Stimulated activated CD8-positive, alpha-beta memory T cell treated with anti-CD3 and anti-CD28 coated beads, Interleukin-15, amount 100 ng/mL, for 24 hours (primary cell): ENCODE data around the gene KRT9.

Experiments
- DNase-seq: peaks from one replicate; pipeline ENCODE4 v3.0.0-alpha.2; 2020; ENCODE audit warnings: low read depth

KRT9 gene

DNA sequence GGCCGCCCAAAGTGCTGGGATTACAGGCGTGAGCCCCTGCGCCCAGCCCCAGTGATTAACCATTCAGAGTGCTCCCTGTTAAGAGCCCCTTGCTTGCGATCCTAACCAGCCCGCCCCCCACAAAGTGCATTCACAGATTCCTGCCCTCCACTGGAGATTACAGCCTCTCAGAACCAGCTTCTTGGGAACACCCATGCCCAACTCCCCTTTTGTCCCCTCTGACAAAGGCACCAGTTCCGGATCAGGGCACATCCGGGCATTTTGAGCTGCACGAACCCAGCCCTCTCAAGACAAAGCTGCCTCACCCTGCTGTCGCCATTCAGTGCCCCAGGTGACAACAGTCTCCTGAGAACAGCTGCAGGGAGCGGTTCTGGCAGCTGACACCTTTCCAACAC is 42.9 kb downstream of the KRT9 start:
- no peak for DNase-seq

DNA sequence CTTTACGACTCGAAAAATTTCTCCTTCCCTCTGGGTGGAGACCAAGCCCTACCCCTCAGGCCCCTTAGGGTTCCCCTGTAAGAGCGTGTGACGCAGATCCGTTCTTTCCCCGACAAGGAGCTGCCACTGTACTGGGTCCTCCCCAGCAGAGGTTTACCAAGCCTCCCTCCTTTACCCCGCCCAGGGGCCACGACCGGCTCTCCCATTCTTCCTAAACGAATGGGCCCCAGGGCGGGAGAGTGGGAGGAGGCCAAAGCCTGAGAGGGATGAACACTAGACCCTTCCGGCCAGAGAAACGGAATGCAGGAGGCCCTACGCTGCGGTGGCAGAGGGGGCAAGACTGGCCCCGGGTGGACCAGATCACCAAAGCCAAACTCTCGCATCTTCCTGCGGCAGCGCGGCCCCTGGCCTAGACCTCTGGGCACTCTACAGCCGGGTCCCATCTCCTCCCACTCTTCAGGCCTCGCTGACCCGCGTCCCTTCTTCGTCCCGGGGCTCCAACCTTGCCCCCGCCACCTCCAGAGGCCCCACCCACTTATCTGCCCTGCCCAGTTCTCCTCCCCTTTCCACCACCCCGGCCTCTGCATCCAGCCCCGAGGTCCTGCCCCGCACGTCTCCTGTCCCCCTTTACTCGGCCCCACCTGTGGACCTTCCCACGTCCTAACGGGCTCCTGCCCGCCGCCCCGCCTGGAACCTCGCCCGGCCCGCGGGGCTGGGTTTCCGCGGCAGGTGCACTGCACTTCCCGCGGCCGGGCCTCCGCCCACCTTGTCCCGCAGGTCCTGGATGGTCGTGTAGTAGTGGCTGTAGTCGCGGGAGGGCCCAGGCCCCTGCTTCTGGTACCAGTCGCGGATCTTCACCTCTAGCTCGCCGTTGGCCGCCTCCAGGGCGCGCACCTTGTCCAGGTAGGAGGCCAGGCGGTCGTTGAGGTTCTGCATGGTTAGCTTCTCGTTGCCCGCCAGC is 44.5 kb downstream of the KRT9 start:
- DNase-seq = no peak

DNA sequence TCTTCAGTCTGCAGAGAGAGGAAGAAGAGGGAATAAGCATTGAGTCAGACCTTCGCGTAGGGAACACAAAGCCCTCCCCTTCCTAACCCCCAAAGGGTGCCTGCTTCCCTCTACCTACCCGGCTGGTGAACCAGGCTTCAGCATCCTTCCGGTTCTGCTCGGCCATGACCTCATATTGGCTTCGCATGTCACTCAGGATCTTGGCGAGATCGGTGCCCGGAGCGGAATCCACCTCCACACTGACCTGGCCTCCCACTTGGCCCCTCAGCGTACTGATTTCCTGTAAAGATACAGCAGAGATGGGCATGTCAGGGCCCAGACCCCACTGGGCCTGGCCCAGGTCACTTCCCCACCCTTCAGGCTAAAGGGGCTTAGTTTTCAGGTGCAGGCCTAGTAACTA is 47.6 kb downstream of the KRT9 start:
- no peak for DNase-seq

DNA sequence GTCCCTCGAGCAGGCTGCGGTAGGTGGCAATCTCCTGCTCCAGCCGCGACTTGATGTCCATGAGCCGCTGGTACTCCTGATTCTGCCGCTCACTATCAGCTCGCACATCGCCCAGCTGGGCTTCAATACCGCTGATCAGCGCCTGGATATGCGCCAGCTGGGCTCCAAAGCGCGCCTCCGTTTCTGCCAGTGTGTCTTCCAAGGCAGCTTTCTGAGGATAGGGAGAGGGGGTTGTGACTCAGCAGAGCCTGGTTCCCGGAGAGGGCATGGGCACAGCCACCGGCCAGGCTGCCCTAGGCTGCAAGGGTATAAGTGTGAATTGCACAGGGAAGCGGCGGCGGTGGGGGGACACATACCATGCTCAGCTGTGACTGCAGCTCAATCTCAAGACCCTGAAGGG is 48.1 kb downstream of the KRT9 start:
- no peak for DNase-seq

DNA sequence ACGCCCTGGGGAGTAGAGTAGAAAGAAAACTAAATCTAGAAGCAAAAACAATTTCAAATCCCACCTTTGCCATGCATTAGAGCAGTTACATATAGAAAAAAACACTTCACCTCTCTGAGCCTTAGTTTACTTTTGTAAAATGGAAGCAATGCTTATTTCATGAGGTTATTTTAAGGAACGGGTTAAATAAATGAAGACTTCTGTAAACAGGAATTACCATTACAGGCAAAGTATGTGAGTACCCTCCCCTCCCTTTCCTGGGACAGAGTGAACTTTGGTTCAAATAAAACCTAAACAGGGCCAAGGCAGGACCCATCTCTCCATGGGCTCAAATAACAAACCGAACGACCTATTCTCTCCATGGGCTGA is 48.6 kb downstream of the KRT9 start:
- no peak for DNase-seq

DNA sequence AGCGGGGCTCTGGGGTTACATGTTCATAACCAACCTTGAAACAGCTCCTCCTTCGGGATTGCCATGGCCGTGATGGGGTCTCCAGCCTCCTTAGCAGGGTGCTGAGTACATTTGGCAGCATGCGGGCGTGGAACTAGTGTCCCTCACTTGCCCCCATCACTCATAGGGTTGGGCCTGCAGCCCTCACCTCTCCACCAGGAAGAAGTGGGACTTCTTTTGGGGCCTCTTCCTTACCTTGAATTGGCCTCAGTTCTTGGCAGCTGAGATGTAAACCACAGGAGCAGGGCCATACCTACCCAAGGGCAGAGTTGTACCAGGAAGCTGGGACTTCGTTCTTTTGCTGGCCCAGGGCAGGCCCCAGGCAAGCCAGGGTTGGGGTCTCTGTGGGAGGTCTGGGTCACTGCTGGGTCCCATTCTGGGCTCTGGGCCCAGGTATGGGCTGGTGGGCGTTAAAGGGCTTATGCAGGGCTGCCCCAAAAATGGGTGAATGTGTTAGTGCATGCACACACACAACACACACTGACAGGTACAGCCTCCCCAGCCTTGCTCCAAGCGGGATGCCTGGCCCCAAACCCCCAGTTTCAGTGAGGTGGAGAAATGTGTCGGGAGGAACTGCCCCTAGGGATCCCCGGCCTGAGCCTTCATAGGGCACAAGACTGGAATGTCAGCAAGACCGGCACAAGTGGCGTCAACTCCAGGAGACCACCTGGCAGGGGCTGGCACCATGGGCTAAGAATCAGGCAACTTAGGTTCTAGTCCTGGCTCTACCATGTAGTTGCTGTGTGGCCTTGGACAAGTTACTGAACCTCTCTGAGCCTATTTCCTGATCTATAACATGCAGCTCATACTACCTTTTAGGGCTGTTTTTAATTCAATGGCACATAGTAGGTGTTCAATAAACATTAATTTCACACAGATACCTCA is 49.3 kb downstream of the KRT9 start:
- no peak for DNase-seq

DNA sequence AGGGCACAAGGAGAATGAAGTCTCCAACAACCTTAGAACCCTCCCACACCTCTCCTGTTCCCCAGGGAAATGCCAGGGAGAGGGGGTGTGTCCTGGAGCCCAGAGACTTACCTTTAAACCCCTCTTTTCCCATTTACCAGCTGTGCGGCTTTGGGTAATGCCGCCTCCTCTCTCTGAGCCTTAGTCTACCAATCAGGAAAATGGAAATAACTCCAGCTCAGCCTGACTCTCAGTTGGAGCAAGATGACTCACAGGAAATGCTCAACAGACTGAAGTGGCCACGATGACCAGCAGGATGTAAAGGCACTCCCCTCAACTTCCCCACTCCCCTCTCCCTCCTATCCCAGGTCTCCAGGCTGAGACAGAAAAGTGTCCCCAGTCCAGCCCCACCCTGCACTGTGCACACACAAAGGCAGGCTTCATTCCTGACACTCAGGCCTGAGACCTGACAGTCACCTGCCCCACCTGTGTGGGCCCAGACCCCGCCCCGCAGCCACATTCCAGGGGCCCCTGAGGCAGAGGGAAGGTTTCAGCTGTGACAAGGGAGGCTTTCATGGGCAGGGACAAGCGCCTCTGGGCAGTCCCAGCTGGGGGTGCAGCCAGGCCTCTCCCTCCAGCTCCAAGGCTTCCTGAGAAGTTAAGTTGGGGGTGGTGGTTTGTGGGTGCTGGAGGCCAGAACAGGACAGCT is 50.1 kb downstream of the KRT9 start:
- DNase-seq = no peak

DNA sequence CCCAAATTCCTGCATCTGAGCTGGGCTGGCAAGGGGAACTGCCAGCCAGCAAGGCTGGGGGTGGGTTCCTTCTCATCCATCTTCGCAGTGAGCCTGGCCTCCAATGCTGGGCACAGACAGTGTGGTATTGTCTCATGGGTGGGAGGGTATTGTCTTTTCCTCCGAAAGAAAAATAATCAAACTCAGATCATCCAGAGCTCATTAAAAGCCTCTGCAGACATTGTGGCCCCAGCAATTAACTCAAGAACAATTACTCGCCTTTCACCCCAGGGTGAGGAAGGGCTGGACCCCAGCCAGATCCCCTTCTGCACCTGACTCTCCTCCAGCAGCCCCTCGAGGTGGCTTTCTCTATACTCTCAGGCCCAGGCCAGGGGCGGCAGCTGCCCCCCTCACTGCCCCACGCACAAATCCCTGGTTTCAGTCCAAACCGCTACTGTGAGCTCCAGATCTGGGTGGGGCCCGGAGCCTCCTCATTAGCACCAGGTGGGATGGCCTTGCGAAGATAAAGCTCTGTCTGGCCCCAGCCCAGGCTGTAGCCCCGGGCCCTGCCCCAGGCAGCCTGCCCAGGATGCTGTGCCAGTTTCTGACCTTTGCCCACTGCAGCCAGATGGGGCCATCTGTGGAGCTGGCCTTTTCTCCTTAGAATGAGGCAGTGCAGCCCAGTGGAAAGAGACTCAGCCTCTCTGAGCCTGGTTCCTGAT is 50.9 kb downstream of the KRT9 start:
- DNase-seq = no peak

DNA sequence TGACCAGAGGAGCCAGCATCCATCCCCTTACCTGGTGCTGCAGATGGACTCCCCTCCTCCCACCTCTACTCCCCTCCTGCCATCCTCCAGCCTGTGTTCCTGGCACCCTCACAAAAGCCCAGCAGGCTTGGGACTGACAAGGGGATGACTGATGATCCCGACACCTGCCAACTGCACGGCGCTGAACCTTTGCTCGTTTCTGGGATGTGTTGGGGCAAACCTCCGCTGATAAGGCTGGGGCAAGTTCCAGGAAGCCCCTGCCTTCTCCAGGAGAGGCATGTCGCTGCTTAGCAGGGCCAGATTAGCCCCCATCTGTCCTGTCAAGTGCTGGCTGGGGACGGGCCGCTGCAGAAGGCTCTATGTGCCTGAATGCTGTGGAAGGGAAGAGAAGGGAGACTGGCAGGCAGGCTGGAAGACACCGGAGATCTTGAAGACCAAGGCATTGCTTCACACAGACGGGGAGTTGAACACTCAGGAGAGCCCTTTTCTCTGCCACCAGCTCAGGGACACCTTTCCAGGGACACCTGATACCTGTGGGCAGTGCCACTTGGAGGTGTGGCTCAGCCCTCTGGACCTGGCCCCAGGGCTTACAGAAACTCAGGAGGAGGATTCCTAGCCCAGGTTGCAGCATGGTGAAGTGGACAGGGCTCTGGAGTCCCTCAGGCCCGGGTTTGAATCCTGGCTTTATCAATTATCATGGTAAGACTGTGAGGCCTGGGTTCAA is 52.2 kb downstream of the KRT9 start:
- DNase-seq = no peak

DNA sequence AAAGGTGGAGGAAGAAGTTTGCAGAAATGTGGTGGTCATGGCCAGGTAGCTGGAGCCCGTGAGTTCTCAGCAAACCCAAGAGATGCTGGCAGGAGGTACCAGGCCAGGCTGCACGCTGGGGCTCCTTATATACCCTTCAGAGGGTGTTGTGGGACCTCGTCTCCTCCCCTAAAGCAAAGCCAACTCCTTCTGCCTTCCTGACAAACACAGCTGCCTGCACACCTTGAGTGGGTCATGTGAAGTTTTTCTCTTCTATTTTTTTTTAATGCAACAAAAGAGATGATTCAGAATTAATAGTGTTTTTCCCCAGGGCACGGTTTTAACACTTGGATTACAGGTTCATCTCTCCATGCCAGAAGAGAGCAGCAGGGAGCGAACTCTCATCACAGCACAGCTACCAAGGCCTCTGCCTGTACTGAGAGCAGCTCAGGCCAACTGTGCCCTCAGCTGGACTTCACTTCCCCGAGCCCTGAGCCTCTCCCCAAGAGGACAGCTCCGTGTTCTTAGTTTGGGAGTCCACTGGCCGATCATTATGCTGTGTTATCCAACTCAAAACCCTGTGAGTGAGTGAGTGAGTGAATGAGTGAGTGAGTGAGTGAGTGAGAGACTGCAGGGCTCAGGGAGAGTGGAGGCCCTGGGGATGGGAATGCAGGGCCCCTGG is 52.9 kb downstream of the KRT9 start, which contains the start of gene KRT15:
KRT15 (minus strand) TSS at position 102 of the 661 bp plus-strand sequence; CDS start at position 39, 63 bp downstream.
- DNase-seq = no peak

DNA sequence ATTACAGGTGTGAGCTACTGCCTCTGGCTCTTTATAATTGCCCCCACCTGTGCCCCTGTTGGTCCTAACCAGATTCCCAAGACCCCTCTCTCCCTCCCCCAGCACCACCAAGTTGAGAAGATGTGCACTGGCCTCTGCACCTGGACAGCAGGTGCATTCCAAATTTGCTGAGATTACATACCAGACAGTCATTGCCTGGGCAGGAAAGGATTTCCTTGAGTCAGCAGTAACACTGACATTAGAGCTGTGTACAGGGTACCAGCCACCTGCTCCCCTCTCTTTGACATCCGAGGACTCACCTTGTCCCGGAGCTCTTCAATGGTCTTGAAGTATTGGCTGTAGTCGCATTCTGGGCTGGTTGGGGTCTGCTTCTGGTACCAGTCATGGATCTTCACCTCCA is 53.8 kb downstream of the KRT9 start:
- no peak for DNase-seq

DNA sequence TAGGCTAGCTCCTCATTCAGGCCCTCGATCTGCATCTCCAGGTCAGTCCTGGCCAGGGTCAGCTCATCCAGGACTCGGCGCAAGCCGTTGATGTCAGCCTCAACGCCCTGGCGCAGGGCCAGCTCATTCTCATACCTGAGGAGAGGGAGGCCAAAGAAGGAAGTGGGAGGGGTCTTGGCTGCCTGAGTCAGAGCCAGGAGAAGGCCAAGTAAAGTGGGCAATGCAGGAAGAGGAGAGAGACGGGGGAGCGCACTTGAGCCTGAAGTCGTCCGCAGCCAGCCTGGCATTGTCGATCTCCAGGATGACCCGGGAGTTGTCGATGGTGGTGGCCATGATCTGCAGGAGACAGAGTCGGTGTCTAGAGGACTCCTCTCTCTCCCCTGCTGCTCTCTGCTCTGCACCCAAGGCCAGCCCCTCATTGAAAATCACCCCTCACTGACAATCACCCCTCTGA is 55.0 kb downstream of the KRT9 start:
- DNase-seq = no peak

DNA sequence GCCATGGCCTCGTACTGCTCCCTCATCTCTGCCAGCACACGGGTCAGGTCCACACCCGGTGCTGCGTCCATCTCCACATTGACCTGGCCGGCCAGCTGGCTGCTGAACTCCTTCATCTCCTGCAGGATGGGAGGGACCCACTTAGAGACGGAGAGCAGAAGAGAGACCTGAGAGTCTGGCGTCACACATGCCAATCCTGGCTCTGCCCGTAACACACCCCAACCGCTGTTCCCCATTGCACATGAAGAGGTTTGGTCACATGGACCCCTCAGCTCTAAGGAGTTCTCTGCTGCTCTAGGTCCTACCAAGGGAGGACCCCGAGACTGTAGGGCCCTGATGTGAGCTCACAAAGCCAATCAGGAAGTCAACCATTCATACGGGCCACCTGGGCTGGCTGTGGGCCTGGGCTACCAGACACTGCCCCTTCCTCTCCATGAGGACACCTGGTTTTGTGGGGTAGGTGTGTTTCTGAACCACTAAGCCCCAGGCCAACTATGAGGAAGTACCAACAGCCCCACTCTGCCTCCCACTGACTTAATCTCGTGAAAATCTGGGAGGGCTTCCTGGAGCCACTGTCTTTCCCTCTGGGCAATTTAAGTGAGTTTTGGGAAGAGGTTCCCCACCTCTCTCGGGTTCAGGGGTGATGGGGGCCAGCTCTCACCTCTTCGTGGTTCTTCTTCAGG is 55.6 kb downstream of the KRT9 start:
- DNase-seq = no peak
